Panc1 (cell line): ENCODE data around the gene RNF41.

Source experiments
- POLR2AphosphoS5 ChIP-seq: IDR thresholded peaks from 2 replicates; pipeline ENCODE4 v1.6.1; 2012; ENCODE audit warnings: mild to moderate bottlenecking, low read depth, low read length, moderate library complexity
- TF ChIP-seq, protein P1 (sequence below): fragments of 450-650 bp; IDR thresholded peaks from 2 replicates; pipeline ENCODE4 v1.5.1; 2017; ENCODE audit warnings: mild to moderate bottlenecking

- TF ChIP-seq, protein P1, sequence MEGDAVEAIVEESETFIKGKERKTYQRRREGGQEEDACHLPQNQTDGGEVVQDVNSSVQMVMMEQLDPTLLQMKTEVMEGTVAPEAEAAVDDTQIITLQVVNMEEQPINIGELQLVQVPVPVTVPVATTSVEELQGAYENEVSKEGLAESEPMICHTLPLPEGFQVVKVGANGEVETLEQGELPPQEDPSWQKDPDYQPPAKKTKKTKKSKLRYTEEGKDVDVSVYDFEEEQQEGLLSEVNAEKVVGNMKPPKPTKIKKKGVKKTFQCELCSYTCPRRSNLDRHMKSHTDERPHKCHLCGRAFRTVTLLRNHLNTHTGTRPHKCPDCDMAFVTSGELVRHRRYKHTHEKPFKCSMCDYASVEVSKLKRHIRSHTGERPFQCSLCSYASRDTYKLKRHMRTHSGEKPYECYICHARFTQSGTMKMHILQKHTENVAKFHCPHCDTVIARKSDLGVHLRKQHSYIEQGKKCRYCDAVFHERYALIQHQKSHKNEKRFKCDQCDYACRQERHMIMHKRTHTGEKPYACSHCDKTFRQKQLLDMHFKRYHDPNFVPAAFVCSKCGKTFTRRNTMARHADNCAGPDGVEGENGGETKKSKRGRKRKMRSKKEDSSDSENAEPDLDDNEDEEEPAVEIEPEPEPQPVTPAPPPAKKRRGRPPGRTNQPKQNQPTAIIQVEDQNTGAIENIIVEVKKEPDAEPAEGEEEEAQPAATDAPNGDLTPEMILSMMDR = no peak
- TF ChIP-seq POLR2AphosphoS5 = no peak
Observed at GRCh38 chr12:56208006-56208405, 13.7 kb downstream of the RNF41 start.
